Myocyte (in vitro differentiated cells): Measurements from ENCODE around the gene IP6K3. TPM values are rescaled to one million over a fixed set of nuclear protein-coding genes. Genes with fewer than 3 reads are reported as not detected.

Source experiments
- DNase-seq: peaks from one replicate; pipeline ENCODE4 v3.0.0-alpha.2; 2012; ENCODE audit warnings: low read depth
- total RNA-seq: library from RNA; depleted of rRNA; stranded (reverse); fragments of >200 nt; gene quantifications from 2 replicates; pipeline ENCODE4 v1.2.3, GENCODE V29; 2014

IP6K3 gene
- total RNA-seq, 1 donor from 2014 or later = 70.3 TPM

DNA sequence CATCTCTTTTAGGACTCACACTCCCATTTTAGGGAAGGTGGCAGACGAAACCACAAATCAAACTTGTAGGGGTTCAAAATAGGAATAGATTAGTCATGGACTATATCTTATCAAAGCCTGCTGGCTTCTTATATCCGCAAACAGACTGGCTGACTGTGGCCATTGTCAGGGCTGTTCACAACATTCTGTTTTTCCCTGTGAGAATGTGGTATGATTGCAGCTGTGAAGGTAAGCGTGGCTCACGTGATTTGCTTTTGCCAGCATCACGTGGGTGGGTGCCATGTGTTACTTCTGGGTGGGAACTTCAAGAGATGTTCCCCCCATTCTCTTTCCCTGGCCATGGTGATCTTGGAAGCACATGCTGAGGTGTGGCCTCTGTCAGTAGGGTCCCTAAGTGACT lies 5.9 kb downstream of the IP6K3 start:
- no peak for DNase-seq

DNA sequence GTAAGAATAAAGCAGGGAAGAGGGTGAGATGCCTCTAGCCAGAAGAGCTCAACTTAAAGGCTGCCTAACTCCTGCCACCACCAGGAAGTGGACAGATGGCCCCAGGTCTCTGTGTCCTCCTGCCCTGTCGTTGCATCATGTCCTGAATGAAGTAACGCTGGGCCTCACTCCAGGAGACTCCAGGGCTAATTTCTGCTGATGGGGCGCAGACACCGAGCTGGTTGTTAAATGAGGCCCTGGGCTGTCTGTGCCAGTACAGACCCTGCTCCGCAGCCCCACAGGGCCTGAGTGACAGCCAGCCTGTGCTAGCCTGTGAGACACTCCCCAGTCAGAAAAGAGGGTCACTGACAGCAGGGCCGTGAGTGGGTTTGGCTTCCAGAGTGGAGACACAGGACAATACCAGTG lies 6.5 kb downstream of the IP6K3 start:
- peak; percentile 38 for DNase-seq

DNA sequence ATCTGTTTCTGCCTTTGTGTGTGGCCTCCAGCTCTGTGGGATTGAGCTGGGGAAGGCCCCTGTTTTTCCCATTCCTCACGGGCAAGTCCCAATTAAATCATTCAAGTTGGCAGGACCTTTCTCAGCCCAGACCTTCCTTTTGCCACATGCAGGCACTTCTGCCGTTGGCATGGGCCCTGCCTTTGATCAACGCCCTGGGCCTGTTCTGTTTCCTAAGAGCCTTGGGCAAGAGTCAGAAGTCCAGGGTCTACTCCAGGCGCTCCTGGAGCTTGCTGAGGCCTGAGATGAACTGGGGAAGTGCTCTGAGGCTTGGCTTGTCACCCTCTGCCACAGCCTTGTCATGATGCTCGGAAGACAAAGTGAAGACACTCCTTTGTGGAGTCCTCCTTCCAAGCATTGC lies 7.1 kb downstream of the IP6K3 start:
- DNase-seq = no peak

DNA sequence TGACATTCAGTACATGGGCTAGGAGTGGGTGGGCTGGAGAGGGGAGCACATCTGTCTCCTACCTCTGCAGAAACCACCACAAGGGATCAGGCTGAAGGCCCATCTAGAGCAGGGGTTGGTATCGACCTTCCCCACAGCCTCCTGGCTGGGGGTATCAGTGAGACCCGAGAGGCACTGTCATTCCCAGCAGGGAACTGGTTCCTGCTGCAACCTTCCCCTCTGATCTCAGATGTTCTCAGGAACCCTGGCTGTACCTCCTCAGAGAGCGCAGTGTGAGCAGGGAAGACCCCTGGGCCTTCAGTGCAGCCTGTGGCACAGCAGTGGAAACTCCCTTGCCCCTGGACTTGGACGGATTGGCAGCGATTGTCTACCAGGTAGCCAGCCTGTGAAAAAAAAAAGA lies 7.8 kb downstream of the IP6K3 start:
- DNase-seq = no peak

DNA sequence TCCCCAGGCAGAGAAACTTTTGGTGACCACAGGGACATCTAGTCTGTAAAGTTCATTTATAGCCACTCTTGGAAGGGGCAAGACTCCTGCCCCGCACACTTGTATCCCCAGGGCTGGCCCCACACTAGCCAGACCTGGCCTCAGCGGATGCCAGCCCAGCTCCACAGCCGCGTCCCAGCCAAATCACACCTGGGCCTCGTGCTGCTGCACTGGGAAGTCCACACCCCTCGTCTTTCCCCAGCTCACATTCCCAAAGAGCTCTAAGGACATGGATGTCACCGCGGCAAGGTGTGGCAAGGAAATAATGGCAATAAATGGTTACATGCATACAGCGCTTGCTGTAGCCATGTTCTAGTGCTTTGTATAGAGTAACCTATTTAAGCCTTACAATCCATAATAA lies 8.6 kb downstream of the IP6K3 start:
- no peak for DNase-seq

DNA sequence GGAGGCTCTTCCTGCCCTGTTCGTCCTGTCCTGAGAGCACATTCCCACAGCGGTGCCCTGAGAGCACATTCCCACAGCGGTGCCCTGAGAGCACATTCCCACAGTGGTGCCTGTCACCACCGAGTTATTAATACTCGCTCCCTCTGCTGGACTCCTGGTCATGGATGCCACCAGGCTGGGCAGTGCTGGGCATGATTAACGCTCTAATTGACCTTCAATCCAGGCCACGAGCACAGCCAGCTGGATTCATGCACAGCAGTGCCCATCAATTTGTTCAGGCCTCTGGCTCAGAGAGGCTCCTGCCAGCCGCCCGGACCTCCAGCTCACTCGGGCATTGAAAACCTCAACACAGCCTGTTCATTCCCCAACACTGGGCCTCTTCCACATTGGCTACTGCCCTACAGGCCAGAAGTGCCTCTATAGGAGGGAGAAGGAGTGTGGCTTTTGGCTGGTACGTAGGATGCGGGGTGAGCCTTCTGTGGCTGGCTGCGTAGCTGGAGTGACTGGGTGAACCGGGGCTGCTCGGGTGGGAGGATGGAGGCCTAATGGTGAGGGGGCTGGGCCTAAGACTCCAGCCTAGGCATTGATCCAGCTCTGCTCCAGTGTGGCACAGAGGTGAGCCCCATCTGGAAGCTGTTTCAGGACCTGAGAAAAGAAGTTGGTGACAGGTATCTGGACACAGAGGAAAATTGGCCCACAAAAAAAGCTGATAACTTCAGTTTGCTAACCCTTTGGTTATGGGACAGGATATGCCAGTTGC lies 9.3 kb downstream of the IP6K3 start:
- DNase-seq = peak; percentile 92

DNA sequence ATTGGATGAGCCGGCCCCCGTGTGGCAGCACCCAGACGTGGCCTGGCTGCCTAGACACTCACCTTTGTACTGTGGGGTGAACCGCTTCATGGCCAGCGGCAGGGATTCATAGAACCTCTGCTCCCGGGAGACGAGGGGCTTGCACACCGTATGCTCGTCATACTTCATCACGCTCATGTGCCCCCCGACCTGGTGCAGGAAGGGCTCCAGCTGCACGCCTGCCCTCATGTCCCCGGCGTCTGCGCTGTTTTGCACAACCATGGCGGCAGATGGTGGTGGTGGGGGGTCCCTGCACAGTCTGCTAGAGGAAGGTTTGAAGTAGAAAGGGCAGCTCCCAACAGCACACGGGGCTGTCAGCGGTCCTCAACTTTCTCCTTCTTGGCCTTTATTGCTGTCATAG lies 11.5 kb downstream of the IP6K3 start:
- no peak for DNase-seq

DNA sequence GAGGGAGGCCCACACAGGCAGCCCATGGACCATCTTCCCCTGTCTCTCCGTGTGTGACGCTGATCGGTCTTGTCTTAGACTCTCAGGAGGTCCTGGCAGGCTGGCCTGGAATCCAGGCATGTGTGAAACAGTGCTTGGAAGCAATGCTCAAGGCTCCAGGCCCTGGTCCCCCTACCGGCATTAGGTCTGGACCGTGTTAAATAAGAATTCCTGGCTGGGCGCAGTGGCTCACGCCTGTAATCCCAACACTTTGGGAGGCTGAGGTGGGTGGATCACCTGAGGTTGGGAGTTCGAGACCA lies 13.0 kb downstream of the IP6K3 start:
- DNase-seq = no peak

DNA sequence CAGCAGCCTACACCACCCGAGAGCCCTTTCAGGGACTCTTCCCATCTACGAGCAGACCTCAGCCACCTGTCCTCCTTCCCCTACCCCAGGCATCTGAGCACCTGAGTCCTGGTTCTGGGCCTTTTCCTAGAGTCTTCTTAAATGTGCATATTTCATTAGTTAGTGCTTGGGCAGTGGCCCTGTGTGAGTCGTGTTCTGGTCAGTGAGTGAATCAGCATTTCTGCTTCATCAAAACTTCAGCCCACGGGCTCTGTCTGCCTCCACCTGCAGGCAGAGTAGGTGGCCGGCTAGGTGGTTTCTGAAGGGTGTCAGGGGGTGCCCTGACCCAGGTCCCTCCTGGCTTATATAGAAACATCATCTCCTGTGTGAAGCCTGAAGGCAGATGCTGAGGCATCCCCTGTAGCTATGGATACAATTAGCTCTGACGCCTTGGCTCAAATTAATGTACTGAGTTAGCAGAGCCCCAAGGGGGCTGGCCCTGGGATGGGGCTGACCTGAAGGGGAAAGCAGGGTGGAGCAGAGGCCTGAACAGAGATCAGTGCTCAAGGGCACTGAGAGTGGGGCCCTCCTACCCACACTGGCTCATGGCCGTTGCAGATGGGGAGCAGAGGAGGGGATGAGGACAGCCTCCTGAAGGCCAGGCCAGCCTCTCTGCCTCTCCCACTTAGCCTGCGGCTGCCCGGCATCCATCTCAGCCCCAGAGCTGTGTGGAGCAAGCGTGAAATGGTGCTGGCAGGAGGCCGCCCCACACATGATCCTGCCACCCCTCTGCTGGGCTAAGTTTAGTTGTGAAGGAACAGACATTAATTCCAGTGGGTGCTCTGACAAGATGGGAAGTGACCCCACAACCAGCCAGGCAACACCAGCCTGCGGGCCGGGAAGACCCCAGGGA lies 13.6 kb downstream of the IP6K3 start:
- DNase-seq = no peak

DNA sequence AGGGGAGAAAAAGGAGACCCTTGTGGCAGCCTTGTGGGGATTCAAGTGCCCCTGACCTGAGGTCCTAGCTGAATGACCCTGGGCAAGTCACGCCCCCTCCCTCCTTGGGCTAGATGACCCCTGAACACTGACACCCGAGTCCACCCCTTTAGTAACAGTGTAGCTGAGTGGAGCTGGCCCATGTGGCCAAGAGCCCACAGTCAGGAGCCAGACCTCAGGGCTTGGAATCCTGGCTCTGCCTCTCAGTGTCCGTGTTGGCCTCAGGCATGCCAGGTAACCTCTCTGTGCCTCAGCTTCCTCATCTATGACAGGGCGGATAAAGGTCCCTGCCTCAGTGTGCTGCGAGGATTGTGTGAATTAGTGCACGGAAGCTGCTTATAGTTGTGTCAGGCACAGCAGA lies 14.3 kb downstream of the IP6K3 start:
- DNase-seq = no peak

DNA sequence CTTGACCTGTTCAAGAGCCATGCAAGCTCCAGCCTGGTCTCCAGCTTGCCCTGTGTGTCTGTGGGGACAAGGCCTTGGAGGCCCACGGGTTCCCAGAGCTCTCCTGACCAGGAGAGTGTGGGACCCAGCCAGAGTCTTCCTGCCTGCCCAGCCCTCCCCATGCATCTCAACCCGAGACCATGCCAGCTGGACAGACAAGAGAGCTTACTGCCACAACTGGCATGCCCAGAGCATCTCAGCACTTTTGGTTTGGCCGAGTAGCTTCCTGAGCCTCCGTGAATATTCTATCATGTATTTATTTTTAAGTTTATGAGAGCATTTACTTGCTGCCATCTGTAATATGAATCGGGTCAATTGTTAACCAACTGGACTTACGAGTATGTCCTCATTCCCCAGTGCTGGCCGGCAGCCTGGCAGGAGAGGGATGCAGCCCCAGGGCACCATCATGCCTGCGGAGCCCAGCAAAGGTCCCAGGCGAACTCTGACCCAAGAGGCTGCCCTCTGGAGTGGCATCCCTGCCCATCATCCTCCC lies 14.9 kb downstream of the IP6K3 start:
- peak; percentile 83 for DNase-seq

DNA sequence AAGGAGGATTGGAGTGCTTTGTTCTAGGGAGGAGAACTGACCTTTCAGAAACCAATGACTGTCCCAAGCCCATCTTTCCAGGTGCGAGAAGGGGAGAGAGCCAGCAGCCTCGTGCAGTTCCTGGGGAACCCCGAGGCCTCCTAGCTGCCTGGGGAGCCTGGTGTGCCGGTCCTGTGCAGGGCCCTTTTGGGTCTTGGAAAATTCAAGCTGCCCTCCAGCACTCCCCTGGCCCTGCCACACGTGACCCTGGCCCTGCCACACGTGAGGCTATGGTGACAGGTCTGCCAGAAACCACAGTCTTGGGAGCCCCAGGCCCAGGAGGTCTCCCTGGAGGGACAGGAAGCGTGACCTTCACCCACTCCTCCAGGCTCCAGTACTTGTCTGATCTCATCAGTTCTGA lies 15.7 kb downstream of the IP6K3 start:
- no peak for DNase-seq

DNA sequence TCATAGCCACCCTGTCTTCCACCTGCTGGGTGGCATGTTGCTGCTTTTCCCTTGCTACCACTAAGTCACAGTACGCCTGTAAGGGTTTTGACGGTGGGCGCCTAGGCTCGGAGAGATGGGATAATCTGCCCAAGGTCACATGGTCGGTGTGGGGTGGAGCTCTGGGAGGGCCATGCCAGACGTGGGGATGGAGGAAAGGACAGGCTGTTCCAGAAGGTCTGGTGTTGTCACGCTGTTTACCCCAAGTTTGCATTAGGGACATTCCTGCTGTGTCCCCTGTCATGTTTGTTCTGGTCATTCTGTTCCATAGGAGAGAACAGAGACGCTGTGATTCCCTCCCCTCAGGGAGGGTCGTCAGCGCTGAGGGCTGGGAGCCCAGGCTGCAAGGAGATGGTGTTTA lies 16.1 kb downstream of the IP6K3 start:
- no peak for DNase-seq

DNA sequence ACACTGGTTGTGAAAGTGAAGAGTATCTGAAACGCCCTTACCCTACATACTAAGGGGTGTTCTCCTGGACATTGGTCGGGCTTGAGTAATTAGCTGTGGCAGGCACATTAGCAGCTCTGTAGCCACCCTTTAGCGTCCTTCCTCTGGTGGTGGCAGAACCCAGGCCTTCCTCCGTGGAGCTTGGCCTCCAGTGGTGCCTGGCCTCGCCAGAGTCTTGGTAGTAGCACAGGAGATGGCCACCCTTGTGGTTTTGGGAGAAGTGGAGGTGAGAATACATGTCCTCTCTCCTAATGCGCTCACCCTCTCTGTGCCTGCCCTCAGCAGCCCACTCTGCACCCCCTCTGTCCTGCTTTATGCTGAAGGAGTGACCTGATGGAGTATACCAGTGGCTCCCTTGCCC lies 17.6 kb downstream of the IP6K3 start:
- DNase-seq = no peak

DNA sequence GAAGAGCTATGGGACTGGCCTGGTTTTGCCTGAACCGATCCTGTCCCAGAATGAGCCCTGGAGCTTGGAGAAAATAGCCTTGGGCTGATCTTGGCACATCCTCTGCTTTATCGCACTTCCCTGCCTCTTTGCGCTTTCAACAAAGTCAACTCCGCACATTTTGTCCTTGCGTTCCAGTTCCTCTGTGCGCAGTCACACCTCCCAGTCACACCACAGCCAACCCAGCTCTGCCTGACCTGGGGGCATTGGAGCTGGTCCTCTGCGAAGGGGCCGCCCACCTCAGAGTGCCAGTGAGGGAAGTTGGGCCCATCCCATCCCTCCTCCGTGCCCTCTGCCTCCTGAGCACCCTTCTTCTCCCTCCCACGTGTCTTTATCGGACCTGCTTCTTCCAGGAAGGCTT lies 18.3 kb downstream of the IP6K3 start:
- DNase-seq = no peak

DNA sequence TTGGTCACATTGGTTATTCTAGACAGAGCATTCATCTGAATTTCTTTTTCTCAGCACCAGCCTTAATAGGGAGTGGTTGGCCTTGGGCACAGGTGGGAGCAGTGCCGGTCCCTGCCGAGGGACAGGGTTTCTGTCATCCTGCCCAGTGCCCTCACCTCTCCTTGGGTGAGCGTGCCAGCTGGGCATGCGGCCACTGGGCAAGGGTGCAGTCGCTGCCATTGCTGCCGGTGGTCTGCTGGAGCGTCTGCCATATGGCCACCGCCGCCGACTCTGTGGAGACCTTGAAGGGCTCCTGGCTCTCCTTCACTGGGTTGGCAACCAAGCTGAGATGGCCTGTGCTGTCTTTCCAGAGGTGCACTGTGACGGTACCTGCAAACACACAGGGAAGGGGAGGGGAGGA lies 18.8 kb downstream of the IP6K3 start:
- DNase-seq = no peak

DNA sequence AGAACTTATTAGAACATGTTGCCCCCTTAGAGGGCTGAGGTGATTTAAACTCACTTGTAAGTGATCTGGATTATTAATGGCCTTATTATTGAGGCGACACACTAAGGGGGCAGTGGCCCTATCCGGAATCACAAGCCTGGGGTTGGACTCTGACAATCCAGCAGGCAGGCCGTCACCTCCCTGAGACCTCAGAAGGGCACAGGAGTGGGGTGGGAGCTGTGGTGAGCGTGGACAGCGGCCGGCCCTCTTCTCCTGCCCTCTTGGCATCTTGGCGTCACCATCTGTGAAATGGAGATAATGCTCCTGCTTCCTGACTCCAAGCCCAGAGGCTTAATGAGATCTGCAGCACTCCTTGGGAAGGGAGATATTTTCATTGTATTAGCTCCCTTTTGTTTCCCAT lies 19.6 kb downstream of the IP6K3 start:
- no peak for DNase-seq

DNA sequence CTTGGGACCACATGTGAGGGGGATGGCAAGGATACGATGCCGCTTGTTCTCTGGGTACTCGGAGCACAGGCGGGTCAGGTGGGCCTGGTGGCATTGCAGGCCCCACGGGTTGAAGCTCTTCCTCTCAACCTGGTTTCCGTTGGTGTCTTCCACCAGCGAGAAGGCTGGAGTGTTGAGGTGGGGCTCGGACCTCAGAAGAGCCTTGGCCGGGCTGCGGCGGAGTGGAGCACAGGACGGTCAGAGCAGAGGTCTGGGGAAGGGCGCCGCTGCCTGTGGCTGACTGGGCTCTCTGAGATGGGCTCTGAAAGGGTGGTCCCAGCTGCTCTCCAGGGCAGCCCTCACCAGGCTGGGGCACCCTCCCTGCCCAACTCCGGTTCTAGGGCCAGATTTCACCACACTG lies 20.0 kb downstream of the IP6K3 start:
- DNase-seq = no peak

DNA sequence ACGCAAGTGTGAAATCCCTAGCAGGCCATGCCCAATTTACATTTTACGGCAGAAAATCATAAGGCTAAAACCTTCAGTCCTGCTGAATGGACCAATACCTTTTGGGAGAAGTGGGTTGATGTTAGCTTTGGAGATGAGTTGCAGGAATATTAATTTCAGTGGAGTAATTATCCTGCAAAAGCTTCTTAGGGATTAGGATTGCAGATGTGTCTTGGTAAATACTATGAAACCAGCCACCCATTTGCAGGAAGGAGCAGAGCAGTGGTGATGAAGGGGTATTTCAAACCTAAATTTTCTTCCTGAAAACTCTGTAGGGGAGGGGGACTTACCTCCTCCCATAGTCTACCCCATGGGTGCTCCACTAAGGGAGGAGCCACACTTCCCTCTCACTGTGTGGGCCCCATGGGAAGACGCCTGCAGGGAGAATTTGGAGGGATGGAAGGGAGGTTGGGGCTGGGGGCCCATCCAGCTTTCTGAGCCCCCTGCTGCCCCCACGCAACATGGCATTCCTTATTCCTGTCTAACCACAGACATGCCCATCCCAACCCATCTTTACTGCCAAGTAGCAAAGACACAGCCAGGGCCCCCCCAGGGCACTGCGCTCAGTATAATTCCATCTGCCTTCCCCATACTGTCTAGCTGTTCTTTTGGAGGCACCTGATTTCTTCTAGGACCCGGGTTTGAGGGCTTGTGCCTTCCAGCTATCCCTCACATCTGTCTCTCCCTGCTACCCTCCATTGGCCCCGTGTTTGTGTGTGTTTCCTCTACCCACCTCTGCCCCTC lies 20.6 kb downstream of the IP6K3 start:
- no peak for DNase-seq

DNA sequence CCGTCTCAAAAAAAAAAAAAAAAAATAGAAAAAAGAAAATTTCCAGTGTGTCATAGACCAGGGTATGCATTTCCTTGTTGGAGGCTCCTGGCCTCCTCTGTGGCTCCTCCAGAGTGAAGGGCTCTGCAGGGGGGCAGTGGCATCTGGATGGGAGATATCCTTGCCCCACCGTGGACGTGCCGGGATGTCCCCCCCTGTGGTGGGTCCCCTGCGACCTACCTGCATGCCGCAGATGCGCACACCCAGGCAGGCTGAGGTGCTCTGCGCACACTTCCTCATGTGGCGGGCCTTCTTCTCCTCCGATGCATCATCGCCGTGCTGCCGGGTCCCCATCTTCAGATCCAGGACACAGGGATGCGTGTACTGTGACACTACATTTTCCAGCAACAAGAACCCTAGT lies 21.5 kb downstream of the IP6K3 start:
- no peak for DNase-seq

DNA sequence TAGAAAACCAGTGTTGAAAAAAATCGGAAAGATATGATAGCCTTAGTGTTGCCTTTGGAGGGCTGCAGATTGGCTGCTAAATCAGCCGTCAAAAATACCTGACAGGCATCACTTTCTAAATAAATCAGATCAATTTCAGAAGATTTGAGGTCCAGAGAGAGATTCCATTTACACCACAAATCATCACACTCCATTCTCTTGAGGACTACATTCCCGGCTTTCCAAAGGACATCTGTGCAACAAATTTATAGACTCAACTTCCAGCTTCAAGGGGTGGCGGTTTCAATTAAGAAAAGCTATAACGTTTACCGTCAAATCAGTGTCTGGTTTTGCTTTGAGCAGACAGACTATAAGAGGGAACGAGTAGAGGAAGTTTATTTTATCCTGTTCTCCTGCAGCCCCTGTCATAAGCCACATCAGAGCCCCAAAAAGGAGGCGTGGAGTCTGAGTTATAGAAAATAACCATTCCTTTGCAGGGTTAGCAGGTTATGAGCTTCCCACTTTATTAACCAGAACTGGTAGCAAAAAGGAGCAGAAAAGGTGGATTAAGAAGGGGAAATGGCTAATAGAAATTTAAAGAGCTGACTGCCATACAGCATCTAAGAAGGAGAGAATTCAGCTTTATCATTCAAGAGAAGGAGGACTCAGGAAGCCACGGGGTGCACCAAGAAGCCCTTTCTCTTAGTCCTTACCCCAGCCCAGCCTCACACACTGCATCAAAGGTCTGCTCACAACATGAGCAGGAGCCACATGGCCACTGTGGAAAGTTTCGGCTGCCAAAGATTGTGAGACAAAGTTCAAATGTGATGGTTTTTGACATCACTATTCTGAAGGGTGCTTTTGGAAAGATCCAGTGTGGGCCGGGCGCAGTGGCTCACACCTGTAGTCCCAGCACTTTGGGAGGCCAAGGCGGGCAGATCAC lies 22.3 kb downstream of the IP6K3 start:
- DNase-seq = no peak
